HG02840 (cell line): ENCODE results near the gene ICAM5.
"Not testable (repeated sequence)": the region's sequence is repeated elsewhere in the genome, so short reads cannot be mapped to it uniquely, and the experiment has no call there.

Experiments used
- ATAC-seq: cut with Tn5 transposase; IDR thresholded peaks from one replicate; pipeline ENCODE4 v1.9.1; 2021; ENCODE audit warnings: mild to moderate bottlenecking, moderate library complexity, moderate number of reproducible peaks; ENCODE audit not compliant: unreplicated experiment, low FRiP score

Gene ICAM5, protein sequence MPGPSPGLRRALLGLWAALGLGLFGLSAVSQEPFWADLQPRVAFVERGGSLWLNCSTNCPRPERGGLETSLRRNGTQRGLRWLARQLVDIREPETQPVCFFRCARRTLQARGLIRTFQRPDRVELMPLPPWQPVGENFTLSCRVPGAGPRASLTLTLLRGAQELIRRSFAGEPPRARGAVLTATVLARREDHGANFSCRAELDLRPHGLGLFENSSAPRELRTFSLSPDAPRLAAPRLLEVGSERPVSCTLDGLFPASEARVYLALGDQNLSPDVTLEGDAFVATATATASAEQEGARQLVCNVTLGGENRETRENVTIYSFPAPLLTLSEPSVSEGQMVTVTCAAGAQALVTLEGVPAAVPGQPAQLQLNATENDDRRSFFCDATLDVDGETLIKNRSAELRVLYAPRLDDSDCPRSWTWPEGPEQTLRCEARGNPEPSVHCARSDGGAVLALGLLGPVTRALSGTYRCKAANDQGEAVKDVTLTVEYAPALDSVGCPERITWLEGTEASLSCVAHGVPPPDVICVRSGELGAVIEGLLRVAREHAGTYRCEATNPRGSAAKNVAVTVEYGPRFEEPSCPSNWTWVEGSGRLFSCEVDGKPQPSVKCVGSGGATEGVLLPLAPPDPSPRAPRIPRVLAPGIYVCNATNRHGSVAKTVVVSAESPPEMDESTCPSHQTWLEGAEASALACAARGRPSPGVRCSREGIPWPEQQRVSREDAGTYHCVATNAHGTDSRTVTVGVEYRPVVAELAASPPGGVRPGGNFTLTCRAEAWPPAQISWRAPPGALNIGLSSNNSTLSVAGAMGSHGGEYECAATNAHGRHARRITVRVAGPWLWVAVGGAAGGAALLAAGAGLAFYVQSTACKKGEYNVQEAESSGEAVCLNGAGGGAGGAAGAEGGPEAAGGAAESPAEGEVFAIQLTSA

DNA sequence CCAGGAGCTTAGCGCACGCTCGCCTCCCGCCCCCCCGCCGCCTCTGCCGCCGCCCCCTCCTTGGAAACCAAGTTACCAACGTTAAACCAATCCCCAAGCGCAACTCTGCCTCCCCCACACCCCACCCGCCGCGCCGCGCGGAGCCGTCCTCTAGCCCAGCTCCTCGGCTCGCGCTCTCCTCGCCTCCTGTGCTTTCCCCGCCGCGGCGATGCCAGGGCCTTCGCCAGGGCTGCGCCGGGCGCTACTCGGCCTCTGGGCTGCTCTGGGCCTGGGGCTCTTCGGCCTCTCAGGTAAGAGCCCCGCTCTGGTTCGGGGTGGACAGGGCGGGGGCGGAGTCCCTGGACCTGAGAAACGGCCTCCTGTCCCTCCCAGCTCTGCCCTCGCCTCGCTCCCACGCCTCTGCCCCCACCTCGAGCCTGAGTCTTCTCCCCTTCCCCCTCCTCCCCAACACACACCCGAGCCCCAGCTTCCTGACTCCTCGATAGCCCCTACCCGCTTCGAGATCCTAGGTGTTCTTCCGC, at the start of gene ICAM5:
Gene ICAM5, plus strand, starts transcription at position 117 of the 521 bp plus-strand sequence. Its CDS starts 92 bp downstream, at position 209.
- no peak for ATAC-seq

DNA sequence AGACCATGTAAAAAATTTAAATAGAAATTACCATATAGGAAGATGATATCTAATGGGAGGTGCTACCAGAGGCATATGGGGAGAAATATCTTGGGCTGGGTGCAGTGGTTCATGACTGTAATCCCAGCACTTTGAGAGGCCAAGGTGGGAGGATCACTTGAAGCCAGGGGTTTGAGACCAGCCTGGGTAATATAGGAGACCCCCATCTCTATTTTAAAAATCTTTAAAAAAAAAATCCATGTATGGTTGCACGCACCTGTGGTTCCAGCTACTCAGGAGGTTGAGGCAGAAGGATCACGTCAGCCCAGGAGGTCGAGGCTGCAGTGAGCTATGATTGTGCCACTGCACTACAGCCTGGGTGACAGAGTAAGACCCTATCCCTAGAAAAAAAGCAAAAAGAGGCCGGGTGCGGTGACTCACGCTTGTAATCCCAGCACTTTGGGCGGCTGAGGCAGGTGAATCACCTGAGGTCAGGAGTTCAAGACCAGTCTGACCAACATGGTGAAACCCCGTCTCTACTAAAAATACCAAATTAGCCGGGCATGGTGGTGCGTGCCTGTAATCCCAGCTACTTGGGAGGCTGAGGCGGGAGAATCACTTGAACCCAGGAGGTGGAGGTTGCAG, 47.8 kb upstream of the ICAM5 start:
- ATAC-seq = not testable (repeated sequence)

DNA sequence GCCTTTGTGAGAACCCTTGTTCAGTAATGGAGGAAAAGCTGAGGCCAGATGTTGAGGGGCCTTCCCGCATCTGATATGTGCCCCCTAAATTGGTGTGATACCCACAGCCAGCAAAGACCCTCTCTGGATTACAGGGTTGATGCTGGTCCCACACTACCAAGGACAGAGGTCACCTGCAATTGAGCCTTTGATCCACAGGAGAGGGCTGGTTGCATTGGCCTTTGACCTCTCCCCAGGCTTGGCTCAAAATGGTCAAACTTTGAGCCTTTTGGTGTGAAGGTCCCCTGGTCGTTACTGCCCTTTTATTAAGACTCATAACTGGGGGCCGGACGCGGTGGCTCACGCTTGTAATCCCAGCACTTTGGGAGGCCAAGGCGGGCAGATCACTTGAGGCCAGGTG, 46.1 kb upstream of the ICAM5 start:
- no peak for ATAC-seq

DNA sequence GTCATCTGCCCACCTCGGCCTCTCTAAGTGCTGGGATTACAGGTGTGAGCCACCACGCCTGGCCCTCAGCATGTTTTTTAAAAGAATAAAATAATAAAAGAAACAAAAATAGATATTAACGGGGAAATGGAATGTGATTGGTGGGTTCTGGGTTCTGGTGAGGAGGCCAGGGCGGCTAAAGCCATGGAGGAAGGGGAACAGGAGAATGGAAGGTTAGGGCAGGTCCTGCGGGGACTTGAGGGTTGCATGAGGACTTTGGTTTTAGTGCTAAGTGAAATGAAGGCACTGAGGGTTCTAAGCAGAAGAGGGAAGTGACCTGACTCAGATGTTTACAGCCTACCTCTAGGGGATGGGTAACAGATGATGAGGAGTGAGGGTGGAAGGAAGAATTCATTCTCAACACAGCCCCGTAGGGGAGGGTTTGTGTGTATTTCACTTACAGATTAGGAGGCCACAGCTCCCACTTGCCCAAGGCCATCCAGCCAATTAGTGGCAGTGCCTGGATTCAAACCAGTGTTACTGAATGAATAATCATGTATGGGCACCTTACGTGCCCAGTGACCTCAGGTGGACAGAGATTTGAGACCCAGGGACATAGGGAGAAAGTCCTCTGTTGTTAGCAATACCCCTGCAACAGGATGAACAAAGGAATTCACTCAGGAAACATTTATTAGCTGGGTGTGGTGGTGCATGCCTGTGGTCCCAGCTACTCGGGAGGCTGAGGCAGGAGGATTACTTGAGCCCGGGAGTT, 44.4 kb upstream of the ICAM5 start:
- ATAC-seq = no peak

DNA sequence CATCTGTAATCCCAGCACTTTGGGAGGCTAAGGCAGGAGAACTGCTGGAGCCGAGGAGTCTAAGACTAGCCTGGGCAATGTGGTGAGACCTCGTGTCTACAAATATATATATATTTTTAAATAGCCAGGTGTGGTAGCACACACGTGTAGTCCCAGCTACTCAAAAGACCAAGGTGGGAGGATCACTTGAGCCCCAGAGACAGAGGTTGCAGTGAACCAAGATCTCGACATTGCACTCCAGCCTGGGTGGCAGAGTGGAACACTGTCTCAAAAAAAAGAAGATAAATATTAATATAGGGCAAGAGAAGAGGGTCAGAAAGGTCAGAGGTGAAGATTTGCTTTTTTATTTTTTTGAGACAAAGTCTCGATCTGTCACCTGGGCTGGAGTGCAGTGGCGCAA, 43.2 kb upstream of the ICAM5 start:
- ATAC-seq = no peak

DNA sequence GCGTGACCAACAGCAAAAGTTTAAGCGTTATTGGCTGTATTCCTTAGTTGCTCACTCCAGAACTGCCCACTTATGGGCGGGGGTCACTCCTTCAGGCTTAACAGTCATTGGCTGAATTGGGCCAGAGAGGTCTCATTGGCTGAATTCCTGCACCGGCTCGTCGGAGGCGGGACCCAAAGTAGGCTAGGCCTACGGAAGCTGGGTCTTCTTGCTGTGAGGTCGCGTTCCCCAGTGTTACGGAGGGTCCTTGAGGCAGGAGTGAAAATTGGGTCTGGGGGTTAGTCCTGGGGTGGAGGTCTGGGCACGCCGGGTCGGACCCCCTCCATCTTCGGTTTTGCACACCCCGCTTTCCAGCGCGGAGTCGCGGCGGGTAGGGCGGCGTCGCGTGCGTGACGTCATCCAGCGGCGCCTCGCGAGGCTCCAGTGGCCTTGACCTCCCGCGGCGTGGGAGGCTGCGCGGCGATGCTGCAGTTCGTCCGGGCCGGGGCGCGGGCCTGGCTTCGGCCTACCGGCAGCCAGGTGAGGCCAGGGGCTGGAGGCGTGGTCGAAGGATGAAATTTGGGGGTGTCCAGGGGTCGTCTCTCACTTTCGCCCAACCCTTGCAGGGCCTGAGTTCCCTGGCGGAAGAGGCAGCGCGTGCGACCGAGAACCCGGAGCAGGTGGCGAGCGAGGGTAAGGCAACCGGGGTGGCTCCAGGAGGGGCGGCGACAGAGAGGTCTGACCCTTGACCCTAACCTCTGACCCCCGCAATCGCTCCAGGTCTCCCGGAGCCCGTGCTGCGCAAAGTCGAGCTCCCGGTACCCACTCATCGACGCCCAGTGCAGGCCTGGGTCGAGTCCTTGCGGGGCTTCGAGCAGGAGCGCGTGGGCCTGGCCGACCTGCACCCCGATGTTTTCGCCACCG, 37.7 kb upstream of the ICAM5 start, which contains the start of gene MRPL4:
Gene MRPL4, plus strand, starts transcription at position 423 of the 903 bp plus-strand sequence. Its CDS starts 40 bp downstream, at position 463.
- peak; percentile 92 for ATAC-seq

DNA sequence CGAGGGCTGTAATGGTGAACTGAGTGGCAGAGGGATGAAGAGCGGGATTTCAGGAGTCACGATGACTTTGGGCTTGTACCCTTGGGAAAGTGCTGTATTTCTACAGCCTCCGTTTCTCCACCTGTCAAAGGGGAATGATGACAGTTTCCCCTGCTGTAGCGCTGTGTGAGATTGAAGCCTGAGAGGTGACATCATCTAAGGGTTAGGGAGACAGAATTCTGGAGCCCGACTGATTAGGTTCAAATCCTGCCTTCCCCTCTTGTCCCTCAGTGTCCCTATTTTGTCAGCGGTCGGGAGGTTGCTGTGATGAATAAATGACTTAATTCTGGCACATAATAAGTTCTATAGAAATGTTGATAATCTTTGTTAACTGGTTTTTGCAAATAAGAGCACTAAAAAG, 37.0 kb upstream of the ICAM5 start:
- ATAC-seq = no peak

DNA sequence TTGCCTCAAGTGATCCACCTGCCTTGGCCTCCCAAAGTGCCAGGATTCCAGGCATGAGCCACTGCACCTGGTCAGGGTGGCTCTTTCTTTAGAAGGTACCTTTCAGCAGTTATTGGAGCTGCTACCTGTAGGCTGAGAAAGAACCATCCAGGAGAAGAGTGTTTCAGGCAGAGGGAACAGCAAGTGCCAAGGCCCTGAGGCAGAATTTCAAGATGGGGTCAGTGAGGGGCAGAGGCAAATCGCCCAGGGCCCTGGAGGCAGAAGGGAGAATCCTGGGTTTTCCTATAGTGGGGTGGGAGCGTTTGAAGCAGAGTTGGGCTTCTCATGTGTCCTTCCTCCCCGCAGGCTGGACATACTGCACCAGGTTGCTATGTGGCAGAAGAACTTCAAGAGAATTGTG, 35.5 kb upstream of the ICAM5 start:
- ATAC-seq = no peak

DNA sequence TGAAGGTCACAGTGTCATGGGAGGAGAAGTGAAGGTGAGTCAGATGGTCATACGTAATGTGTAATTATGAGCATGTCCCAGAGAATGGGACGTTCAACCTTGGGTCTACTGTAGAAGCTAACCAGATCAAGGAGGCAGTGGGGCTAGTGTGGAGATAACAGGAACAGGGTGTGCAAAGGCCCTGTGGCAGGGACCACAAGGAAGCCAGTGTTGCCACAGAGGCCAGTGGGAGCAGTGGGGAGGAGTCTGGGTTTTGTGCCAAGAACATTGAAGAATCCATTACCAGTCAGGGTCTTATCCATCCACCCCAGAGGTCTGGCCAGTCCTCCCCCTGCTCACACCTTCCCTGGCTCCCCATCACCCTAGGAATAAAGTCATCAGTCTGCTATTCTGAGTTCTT, 34.4 kb upstream of the ICAM5 start:
- ATAC-seq = no peak

DNA sequence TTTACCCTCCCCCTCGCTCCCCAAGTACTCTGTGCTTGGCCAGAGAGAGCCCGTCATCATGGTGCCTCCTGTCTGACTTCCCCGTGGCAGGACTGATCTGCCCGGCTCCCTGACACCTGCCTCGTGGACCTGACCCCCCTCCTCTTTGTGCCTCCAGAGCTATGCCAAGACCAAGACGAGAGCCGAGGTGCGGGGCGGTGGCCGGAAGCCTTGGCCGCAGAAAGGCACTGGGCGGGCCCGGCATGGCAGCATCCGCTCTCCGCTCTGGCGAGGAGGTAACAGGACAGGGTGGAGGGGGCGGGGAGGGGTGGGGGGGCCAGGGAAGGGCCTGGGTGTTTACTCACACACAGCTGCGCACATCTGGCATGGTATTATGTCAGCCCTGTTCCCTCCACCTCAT, 33.2 kb upstream of the ICAM5 start:
- ATAC-seq = no peak

DNA sequence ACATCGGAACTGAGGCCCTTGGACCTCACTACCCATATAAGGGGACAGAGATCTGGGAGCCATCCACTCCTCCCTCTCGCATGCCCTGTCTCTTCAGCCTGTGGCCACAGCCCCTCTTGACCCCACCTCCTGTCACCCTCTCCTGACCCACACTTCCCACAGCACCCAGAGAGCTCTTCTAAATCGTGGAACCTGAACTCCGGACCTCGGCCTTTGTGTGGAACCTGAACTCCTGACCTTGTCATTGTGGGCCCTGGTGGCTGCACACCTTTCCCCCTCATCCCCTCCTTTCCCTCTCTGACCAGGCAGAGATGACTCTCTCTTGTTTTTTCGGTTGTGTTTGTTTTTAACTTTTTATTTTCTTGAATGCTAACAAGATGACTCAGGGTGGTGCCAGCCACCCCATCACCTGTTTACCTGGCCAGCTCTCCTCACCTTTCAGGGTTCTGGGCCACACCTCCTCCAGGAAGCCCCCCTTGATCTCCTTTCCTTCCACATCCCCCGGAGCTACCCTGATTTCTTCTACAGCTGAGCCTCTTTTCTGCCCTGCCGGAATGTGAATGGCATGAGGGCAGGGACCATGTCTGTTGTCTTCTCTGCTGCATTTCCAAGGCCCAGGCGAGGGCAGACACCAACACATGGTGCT, 32.7 kb upstream of the ICAM5 start:
- no peak for ATAC-seq

DNA sequence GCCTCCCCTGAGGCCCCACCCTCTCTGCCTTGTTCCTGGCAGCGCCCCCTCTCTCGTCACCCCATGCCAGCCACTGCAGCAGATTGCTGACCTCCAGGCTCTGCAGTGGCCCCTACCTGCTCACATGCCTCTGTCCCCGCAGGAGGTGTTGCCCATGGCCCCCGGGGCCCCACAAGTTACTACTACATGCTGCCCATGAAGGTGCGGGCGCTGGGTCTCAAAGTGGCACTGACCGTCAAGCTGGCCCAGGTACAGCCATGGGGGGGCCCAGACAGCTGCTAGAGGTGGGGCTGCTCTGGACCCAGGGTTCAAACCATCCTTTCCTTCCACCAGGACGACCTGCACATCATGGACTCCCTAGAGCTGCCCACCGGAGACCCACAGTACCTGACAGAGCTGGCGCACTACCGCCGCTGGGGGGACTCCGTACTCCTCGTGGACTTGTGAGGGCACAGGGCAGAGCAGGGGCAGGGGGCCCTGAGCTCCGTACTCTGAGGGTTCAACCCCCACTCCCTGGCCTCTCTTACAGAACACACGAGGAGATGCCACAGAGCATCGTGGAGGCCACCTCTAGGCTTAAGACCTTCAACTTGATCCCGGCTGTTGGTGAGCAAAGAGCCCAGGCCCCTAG, 31.6 kb upstream of the ICAM5 start:
- ATAC-seq = no peak

DNA sequence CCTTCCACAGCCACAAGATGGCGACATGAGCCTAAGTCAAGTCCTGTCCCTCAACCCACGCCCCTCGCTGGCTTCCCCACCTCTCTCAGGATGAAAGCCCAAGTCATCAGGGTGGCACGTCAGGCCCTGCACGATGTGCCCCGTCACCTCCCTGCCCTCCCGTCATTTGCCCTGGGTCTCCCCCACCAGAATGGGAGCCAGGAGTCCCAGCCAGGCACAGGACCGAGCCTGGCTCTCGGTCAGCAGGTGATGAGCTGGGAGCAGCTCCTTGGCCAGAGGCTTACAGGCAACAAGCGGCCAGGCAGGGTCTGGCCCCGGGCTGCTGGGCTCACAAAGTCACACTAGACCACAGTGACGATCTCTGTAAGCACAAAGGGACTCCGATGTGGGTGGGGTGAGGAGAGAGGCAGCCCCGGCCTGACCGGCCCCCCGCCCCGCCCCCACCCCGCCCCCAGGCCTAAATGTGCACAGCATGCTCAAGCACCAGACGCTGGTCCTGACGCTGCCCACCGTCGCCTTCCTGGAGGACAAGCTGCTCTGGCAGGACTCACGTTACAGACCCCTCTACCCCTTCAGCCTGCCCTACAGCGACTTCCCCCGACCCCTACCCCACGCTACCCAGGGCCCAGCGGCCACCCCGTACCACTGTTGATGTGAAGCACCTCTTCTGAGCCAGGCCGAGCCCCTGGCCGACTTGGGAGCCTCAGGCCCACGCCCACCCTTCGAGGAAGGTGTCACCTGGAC, 30.4 kb upstream of the ICAM5 start:
- ATAC-seq = no peak

DNA sequence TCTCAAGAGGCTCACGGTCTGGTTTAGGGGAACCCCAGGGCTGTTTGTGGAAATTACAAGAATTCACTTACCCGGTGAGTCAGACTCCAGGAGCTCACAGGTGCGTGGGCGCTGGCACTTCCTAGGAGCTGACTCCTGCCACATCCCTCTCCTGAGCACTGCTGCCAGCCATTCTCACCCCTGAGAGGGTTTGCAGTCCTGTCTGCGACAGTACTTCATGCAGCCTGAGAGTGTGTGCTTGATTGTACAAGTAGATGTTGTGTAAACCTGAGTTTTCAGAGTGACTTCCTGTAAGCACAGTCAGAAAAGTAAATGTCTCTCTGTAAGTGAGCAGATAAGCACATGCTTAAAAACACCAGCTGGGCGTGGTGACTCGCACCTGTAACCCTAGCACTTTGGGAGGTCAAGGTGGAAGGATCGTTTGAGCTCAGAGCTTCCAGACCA, 29.6 kb upstream of the ICAM5 start:
- no peak for ATAC-seq

DNA sequence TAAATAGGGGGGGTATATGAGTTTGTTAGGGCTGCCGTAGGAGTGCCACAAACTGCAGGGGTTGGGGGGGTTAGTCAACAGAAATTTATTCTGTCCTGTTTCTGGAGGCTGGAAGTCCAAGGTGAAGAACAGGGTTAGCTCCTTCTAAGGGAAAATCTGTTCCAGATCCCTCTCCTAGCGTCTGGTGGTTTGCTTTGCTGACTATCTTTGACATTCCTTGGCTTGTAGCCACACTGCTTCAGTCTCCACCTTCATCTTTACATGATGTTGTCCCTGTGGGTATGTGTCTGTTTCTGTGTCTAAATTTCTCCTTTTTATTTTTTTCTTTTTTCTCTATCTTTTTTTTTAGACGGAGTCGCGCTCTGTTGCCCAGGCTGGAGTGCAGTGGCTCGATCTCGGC, 27.0 kb upstream of the ICAM5 start:
- no peak for ATAC-seq

DNA sequence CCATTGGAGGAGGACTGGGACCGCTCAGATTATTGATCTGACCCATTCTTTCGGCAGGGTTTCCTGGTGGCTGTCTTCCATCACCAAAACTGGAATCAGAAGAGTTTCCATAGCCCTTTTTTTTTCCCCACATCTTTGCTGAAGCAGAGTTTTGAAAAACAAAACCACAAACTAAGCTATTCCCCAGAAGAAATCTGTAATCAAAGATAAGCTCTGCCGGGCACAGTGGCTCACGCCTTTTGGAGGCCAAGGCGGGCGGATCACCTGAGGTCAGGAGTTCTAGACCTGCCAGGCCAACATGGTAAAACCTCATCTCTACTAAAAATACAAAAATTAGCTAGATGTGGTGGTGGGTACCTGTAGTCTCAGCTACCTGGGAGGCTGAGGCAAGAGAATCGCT, 23.0 kb upstream of the ICAM5 start:
- ATAC-seq = no peak

DNA sequence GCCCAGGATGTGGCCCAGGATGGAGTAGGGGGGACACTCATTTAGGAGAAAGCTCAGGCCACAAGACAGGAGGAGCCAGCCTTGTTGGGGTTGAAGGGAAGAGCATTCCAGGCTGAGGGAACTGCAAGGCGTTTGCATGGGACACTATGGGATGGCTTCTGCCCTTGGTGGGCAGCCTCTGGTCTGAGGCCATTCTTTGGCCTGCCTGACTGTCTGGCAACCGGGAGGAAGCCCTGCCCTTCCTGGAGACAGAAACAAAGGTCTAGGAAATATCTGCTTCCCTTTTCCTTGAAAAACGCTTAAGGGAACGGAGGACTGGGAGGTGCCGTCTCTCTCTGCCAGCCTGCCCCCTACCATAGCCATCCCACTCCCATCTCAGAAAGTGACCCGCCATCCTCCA, 21.7 kb upstream of the ICAM5 start:
- ATAC-seq = no peak
